Smooth muscle cell of the brain vasculature (primary cell): ENCODE measurements around the gene C1orf232.

Experiments used
- DNase-seq: peaks from one replicate; pipeline ENCODE4 v3.0.0-alpha.2; 2012; ENCODE audit warnings: low read depth, low spot score

C1orf232 gene

DNA sequence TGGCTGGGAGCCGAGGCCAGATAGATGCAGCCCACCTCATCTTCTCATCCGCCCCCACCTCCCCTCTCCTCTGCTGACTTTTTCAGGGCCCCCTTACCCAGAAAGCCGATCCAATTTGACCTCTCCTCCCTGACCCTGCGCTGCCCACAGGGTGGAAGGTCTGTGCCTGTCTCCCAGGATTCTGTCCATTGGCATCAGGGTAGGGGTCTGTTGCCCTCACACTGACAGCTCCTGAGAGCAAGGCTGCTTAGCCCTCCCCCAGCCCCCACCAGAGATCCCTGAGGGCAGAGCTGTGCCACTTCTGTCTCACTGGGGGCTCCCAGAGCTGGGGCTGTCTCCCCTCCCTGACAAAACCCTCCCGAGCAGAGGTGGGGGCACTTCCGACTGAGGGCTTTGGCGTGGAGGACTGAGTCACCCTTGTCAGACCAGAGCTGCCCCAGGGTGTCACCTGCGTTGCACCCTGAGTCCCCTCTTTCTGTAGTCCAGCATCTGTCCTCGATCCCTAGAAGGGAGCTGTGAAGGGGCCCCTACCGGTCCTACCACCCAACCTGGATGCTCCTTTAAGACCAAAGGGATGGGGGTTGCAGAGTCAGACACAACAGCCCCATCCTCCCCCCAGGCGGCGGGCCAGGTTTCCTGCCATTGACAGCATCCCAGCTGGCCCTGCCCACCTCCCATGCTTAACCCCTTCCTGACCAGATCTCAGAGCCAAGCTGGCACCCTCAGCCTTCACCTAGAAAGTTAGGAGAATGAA lies 12.3 kb downstream of the C1orf232 start:
- no peak for DNase-seq

DNA sequence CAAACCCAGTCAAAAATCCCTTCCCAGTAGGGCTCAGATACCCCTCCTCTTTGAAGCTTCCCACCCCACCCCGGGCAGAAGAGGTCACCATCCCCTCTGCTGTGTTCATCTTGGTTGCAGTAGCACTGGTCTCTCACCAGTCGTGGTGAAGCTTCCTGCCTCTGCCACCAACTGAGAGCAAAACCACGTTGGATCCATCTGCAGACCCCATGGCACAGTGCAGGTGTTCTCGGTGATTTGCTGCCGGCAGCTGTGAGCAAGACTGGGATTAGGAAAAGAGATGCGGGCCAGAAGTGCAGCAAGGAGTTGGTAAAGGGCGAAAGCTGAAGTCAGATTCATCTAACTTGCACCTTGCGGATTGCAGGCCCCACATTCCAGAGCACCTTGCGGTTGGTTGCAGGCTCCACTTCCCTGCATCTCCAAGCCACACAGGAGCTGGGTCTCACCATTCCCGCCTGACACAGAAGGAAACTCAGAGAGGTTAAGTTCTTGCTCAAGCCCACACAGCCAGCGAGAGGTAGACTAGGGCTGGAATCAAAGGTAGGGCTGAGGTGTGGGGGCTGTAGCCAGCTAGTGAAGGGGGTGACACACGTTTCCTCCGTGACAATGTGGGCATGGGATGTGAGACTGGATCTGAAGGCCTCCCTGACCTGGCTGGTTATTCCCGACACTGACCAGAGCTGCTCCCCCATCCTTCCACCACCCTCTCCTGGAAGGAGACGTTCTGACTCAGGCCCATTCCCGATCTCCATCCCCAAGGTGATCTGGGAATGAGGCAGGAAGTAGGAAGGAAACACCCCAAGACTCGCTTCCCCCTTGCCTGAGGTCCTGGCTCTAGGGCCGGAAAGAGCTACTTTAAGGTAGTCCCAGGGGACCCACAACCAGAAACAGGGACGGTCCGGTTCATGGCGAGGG lies 13.1 kb downstream of the C1orf232 start:
- no peak for DNase-seq

DNA sequence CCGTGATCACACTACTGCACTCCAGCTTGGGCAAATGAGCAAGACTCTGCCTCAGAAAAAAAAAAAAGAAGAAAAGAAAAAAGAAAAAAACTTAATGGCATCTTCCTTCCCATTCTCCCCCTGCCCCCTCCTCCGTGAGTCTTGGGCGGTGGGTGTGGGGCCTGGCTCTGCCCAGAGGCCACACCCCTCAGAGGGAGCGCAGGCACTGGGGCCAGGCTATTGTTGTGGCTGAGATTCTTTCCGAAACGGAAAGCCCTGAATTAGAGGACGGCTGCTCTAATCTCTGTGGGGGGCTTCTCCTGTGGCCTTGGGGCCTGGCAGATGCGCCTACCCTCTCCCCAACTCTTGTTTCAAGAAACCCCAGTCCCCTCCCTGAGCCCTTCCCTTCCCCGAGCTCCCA lies 14.0 kb downstream of the C1orf232 start:
- no peak for DNase-seq

DNA sequence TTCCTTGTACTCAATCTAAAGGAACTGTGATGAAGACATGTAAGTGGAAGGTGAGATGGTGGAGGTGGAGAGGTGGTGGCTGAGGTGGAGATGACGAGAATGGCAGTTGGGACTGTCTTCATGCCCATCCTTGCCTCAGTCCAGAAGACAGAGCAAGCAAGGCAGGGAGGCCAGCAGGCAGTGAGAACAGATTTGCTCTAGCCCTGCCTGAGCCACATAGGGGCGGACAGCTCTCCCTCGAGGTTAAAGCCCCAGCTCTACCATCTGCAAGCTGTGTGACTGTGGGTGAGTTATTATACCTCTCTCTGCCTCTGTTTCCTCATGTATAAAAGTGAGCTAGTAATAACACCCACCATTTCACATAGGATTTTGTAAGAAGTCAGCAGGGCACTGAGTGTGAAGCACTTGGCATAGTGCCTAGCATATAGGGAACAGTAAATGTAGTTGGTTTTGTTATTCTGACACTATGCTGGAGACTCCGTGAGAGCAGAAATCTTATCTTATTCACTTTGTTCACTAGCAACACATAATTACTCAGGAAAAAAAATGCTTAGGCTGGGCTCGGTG lies 14.7 kb downstream of the C1orf232 start:
- DNase-seq: no peak

DNA sequence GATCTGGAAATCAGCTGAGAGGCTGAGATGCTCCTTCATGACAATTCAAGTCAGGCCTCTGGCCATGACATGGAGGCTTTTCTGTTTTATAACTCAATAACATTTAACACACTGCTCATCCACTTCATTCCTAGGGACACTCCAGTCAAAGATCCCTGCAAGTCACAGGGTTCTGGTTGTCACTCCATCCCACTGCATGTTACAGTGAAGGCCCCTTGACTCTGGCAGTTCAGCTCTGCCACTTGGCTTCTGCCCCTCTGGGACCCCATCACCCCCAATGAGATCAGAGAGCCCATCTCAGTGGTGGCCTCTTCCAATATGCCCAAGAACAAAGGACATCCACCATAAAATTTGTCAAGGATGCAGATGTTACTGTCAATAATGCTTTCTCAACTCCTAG lies 19.9 kb downstream of the C1orf232 start:
- no peak for DNase-seq

DNA sequence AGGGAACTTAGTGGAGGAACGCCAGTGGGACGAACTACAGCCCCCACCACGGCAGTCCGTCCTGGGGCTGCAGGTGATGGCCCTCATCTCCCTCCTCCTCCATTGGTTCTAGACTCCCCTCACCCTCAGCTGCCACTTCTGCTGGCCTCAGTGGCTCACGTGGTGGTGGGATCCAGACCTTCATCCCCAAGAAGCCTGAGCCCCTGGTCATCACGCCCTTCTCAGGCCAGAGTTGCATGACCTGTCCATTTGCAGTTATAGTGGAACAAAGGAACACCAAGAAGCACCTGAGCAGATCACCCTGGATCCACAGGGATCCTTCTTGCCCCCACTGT lies 22.8 kb downstream of the C1orf232 start:
- DNase-seq: no peak

DNA sequence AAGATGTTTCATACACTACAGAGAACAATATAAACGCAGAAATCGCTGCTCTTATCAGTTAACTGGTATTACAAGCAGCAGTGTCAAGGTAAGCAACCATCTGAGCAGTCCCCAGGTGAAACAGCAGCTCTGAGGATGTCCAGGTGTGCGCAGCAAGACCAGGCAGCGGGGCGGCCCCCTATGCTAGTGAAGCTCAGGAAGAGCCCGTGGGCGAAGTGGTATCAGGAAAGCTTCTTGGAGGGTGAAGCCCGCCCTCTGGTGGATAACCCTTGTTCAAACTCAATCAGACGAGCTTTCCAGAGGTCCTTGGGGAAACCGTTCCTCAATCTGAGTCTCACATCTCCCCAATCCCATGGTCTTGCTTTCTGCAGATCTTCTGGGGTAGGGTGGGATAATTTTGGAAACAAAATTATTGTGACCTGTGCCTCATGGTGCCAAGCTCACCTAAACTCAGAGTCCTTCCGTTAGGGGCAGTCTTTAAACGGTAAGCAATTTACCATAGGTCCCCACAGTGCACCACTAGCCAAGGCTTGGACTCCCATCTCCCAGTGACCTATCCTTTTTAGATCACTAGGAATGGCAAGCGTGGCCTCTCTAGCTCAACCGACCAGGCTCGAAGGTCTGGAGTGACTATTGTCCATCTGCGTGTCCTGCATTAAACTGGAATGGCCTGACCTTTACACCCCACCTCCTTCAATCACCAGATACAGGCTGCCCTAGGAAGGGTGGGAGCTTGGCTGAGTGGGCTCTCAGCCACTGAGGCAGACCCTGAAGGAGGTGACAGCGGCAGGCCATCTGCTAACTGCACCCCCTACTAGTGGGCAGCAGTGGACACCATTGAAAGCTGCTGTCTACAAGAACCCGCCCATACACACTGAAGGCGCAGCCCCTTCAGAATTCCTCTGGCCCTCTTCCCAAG lies 23.5 kb downstream of the C1orf232 start:
- DNase-seq: peak; percentile 51

DNA sequence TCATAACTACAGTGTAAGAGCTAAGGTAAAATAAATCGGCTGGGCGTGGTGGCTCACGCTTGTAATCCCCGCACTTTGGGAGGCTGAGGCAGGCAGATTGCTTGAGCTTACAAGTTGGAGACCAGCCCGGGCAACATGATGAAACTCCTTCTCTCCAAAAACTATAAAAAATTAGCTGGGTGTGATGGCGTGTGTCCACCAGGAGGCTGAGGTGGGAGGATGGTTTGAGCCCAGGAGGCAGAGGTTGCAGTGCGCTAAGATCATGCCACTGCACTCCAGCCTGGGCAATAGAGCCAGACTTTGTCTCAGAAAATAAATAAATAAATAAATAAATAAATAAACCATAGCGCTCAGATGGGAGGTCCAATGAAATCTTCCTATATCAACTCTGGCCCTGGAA lies 26.6 kb downstream of the C1orf232 start:
- no peak for DNase-seq

DNA sequence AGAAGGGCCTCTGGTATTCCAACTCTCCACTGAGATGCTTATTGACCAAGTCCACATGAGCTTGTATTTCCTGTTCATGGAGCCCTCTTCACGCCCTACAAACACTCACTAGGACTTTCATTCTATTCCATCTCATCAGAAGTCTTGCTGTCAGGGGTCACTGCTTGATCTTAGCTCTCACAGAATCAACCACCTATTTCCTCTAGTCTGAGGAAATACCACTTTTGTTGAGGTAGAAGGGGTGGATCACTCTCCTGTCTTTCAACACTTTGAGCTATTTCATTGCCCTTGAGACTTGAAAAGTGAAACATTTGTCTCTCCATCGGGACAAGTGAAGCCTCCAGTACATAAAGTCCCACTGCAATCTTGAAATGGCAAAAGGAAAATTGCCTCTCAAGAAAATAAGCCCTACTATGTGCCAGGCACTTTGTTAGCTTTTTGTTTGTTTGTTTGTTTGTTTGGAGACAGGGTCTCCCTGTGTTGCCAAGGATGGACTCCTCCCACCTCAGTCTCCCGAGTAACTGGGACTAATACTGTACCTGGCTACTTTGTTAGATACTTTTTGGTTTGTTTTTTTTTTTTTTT lies 29.7 kb downstream of the C1orf232 start:
- DNase-seq: no peak

DNA sequence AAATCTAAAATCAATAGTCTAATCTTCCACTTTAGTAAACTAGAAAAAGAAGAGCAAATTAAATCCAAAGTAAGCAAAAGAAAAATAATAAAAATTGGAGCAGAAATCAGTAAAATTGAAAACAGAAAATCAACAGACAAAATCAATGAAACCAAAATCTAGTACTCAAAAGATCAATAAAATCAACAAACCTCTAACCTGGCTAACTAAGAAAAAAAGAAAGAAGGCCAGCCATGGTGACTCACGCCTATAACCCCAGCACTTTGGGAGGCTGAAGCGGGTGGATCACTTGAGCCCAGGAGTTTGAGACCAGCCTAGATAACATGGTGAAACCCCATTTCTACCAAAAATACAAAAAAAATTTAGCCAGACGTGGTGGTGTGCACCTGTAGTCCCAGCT lies 34.3 kb downstream of the C1orf232 start:
- DNase-seq: no peak

DNA sequence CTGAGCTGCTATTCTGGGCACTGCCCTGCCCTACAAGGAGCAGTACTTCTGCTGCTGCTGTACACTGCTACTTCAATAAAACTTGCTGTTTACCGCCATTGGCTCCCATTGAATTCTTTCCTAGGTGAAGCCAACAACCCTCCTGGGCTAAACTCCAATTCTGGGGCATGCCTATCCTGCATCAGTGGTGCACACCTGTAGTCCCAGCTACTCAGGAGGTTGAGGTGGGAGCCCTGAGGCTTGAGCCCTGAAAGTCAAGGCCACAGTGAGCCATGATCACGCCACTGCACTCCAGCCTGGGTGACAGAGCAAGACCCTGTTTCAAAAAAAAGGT lies 36.0 kb downstream of the C1orf232 start:
- DNase-seq: no peak

DNA sequence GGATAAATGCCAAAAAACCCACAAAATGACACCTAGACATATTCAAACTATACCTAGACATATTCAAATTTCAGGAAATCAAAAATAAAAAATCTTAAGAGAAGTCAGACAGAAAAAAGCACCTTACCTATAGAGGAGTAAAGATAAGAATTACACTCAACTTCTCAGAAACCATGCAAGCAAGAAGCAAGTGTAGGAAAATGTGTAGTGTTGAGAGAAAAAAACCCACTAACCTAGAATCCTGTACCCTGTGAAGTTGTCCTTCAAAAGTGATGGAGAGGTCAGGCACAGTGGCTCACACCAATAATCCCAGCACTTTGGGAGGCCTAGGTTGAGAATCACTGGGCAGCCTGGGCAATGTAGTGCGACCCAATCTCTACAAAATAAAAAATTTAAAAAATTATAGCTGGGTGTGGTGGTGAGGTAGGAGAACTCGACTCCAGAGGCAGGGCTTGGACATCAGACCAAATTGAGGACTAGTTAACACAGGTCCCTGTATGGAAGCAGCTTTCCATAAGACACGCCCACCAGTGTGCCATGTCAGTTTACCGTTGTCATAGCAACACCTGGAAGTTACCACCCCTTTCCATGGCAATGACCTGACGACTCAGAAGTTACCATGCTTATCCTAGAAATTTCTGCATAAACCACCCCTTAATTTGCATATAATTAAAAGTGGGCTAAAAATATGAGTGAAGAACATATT lies 36.5 kb downstream of the C1orf232 start:
- DNase-seq: no peak

DNA sequence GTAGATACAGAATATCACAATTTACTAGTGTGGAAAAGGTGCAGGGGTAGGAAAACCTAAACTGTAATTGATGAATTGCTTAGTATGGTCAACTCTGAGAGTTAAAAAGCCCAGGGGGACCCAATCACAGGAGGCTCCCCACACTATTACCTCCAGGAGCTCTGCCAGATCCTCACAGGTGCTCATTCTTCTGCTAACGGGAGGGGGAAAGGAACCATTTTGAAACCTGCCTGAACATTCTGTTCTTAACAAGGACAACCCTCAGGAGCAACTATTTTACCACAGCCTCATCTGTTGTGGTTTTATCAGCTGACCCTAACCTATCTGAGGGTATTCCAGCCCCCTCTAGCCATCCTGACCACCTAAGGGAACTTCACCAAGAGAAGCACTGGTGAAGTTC lies 38.1 kb downstream of the C1orf232 start:
- DNase-seq: no peak

DNA sequence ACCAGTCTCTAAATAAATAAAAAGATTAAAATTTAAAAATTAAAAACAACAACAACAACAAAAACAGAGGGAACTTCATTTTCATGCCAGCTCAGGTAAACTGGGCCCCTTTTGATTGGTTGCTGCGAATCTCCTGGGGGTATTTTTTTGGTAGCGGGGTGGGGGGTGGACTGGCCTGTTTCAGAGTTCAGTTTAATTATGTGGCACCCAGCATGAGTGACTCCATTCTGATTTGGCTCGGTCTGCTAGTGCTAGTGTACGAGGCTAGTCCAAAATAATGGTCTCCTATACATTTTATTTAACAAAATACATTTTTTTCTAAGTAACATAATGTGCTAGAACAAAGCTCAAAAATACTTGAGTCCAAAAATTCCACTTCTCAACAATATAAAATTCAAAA lies 39.0 kb downstream of the C1orf232 start:
- no peak for DNase-seq

DNA sequence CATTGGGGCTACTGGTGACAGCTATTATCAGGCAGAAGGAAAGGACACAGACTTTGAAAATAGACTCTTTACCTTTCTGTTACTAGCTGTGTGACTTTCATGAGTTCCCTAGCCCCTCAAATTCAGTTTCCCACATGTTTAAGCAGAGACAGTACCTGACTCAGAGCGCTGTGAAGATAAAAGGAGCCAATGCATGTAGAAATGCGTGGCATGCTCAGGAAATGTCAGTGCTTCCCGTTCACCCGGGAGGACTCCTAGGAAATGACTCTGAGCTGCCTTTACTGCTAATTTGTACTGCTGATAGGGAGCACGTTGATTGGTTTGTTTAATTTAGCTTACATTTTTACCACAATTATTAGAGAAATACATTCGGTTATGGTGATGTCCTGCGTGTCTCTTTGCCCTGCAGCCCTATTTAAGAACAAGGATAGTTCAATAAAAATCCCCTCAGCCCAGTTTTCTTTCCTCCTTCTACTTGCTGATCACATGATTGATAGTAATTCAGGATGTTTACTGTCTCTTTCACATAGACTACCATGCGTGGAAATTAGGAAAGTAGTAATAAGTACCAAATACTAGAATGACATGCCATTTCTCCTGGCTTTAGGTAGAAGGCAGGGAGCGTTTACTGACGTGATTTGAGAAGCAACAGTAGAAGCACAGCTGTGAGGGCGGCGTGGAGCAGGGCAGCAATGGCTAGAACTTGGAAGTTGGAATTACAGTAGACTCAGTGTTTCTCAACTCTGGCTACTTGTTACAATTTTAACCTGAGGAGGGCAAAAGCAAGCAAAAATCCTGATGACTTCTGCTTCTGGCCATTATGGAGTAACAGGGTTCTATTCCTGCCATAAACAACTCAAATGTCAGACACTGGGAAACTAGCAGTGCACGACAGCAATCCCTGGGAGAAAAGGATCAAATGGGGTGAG lies 41.3 kb downstream of the C1orf232 start:
- no peak for DNase-seq

DNA sequence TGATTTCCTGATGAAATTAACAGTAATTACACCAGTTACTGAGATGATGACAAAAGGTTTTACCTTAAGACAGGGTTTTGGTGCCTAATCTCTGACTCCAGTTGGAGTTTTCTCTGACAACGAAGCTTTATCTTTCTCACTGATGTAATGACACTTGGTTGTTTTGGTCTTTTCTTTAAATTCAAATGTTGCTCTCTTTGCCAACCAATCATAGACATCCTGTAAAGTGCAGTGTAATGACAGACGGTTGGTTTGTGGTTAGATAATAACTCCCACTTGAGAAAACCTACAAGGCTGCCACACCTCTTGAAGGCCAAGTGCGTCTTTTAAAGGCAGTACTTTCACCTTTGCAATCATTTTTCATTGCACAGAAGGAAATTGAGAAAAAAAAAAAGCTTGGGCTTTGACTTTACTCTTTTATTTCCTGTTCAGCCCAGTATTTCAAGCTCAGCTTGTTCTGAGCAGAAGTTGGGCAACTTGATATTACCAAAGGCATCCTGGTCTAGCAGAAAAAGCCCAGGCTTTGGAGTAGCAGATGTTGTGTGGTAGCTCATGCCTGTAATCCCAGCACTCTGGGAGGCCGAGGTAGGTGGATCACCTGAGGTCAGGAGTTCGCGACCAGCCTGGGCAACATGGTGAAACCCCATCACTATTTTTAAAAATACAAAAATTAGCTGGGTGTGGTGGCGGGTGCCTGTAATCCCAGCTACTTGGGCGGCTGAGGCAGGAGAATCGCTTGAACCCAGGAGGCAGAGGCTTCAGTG lies 42.3 kb downstream of the C1orf232 start:
- no peak for DNase-seq

DNA sequence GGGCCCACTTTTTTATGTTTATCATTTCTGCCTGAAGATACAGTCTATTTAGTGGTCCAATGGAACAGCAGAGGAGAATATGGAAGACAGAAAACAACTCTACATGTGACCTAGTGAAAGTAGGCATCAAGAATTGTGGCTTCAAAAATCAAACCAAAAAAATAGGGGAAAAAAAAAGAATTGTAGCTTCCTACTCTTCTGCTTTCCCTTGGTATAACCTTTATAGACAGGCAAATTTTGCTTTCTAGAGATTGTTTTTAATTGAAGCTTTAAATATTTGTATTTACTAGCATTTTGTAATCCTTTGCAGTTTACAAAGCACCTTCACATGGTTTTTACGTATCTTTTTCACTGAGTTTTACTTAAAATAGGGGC lies 42.8 kb downstream of the C1orf232 start:
- DNase-seq: no peak

DNA sequence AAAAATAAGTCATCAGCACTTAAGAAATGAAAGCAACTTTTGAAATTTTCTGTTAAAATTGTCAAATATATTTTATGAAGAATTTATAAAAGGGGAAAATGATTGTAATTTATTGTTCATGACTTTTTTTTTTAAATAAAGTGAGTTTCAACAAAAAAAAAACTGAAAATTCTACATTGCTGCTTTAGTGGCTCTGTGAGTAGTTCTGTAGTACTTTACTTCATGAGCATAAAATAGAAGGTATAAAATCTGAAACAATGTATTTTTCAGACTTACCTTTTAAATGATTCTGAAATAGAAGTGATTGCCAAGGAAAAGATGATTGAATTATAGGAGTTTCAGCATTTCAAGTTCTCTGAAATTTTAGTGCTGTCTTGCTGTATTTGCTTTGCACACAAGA lies 43.4 kb downstream of the C1orf232 start:
- no peak for DNase-seq
